ENCODE measurements around the gene CST4. TPM values are rescaled to one million over a fixed set of nuclear protein-coding genes. Genes with fewer than 3 reads are reported as not detected.
"Not testable (repeated sequence)": the region's sequence is repeated elsewhere in the genome, so short reads cannot be mapped to it uniquely, and the experiment has no call there.

CST4 gene
- total RNA-seq, 1 donor from 2014 or later = not detected

- Mint-ChIP-seq H3K27me3 (no peaks in the 10 kb centered on the region), H3K4me3 (ENCODE audit: low read depth) (peak overlapping the region; percentile 87), H3K27ac (peak overlapping the region; percentile 87), H3K4me1 (ENCODE audit: low read depth) (peaks cover 14% of the 10 kb centered on the region), H3K36me3 (ENCODE audit: insufficient read depth) (peaks cover 8% of the 10 kb centered on the region), H3K9me3 (ENCODE audit: low read depth) (no peaks in the 10 kb centered on the region)
- DNase-seq (ENCODE audit: low spot score, unreplicated experiment) = no peak
- no peak for TF ChIP-seq CTCF (IDR thresholded peaks at IDR 0.05; ENCODE audit: unreplicated experiment)
Observed at GRCh38 chr20:23636182-23636907, 52.5 kb downstream of the CST4 start.

- H3K4me1 Mint-ChIP-seq (ENCODE audit: low read depth) = peaks cover 14% of the 10 kb centered on the region
- not testable (repeated sequence) for H3K36me3 Mint-ChIP-seq (ENCODE audit: insufficient read depth); H3K9me3 Mint-ChIP-seq (ENCODE audit: low read depth); H3K27ac Mint-ChIP-seq; DNase-seq (ENCODE audit: low spot score, unreplicated experiment); H3K27me3 Mint-ChIP-seq
- peak overlapping the region; percentile 87 for H3K4me3 Mint-ChIP-seq (ENCODE audit: low read depth)
Observed at GRCh38 chr20:23635768-23636090, 53.1 kb downstream of the CST4 start.

Other genes with a start within 250 kb of the CST4 start
- gene CSTL1, start 249.4 kb downstream of the CST4 start, total RNA-seq = not detected in 2 replicates
- not detected in 2 replicates for gene CST11, start 236.2 kb downstream of the CST4 start, total RNA-seq
- gene CST8, start 197.9 kb downstream of the CST4 start, total RNA-seq = not detected in 2 replicates
- not detected in 2 replicates for gene CST9L, start 120.6 kb downstream of the CST4 start, total RNA-seq
- not detected in 2 replicates for gene CST9, start 83.1 kb downstream of the CST4 start, total RNA-seq
- 247 and 257 TPM in 2 replicates for gene CST3, start 51.1 kb downstream of the CST4 start, total RNA-seq
- 1.5 and 1.6 TPM in 2 replicates for gene CST1, start 61.9 kb upstream of the CST4 start, total RNA-seq
- gene CST2, start 137.7 kb upstream of the CST4 start, total RNA-seq = not detected in 2 replicates
- gene CST5, start 190.7 kb upstream of the CST4 start, total RNA-seq = not detected in 2 replicates